ENCODE results near the gene CTDSPL. TPM values are rescaled to one million over a fixed set of nuclear protein-coding genes. Genes with fewer than 3 reads are reported as not detected.

CTDSPL gene
- total RNA-seq, 1 experiment from 2014 or later = 81.9 TPM

- intact Hi-C loops (cut with micrococcal nuclease; ENCODE audit: unreplicated experiment) = loop anchor here (2.0 kb wide), 1 partner anchor 111 kb away; no protein-coding TSS in a partner anchor
Observed at GRCh38 chr3:38005076-38006020, 143.7 kb downstream of the CTDSPL start.

DNA sequence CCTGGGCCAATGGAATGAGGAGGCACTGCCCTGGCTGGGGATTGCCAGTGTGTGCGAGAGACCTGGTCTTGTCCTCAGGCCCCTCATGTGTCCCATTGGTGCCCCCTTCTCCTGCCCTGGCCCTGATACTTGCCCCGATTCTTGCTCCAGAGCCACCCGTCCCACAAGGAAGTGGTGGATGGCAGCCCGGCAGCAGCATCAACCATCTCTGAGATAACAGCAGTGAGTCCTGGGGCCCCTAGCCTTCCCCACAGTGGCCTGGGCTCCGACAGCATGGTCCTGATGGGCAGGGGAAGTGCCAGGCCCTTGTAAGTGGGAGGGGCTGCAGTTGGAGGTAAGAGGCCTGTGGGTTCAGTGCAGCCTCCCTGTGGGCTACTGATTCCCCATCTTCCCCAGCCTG lies 144.4 kb downstream of the CTDSPL start:
- Mint-ChIP-seq H3K9me3 (ENCODE audit: low read depth, unreplicated experiment) (no peaks in the 10 kb centered on the region), H3K27me3 (ENCODE audit: unreplicated experiment) (no peaks in the 10 kb centered on the region), H3K27ac (ENCODE audit: unreplicated experiment) (no peak overlapping the region), H3K4me3 (ENCODE audit: low read depth, unreplicated experiment) (no peak overlapping the region), H3K4me1 (ENCODE audit: low read depth, unreplicated experiment) (peaks cover 30% of the 10 kb centered on the region), H3K36me3 (ENCODE audit: insufficient read depth, unreplicated experiment) (peaks cover 39% of the 10 kb centered on the region)
- TF ChIP-seq CTCF (IDR thresholded peaks at IDR 0.05; ENCODE audit: unreplicated experiment) = no peak
- CTCF ChIA-PET = no interaction called here
- no peak for DNase-seq
- BruUV-seq (replicated peaks) = no TSS peak
- intact Hi-C loops (cut with micrococcal nuclease; ENCODE audit: unreplicated experiment) = no loop called here

More at GRCh38 chr3:38005076-38006020, 143.7 kb downstream of the CTDSPL start:
- peak overlapping the region; percentile 54 for H3K4me3 Mint-ChIP-seq (ENCODE audit: low read depth, unreplicated experiment)
- peak; percentile 72 for DNase-seq
- TF ChIP-seq CTCF (IDR thresholded peaks at IDR 0.05; ENCODE audit: unreplicated experiment) = no peak
- H3K27ac Mint-ChIP-seq (ENCODE audit: unreplicated experiment) = peak overlapping the region; percentile 75
- no peaks in the 10 kb centered on the region for H3K27me3 Mint-ChIP-seq (ENCODE audit: unreplicated experiment)
- H3K4me1 Mint-ChIP-seq (ENCODE audit: low read depth, unreplicated experiment) = peaks cover 30% of the 10 kb centered on the region
- H3K36me3 Mint-ChIP-seq (ENCODE audit: insufficient read depth, unreplicated experiment) = peaks cover 39% of the 10 kb centered on the region
- no peaks in the 10 kb centered on the region for H3K9me3 Mint-ChIP-seq (ENCODE audit: low read depth, unreplicated experiment)
- BruUV-seq (replicated peaks) = no TSS peak
- CTCF ChIA-PET = interaction anchor here (1.0 to 1.2 kb wide), 2 partner anchors 9 to 31 kb away, joined by 6 to 7 read pairs; no protein-coding TSS in a partner anchor

GRCh38 chr3:38006445-38006995 lies 144.8 kb downstream of the CTDSPL start:
- H3K4me3 Mint-ChIP-seq (ENCODE audit: low read depth, unreplicated experiment) = no peak overlapping the region
- intact Hi-C loops (cut with micrococcal nuclease; ENCODE audit: unreplicated experiment) = no loop called here
- H3K36me3 Mint-ChIP-seq (ENCODE audit: insufficient read depth, unreplicated experiment) = peaks cover 39% of the 10 kb centered on the region
- no peaks in the 10 kb centered on the region for H3K27me3 Mint-ChIP-seq (ENCODE audit: unreplicated experiment)
- TF ChIP-seq CTCF (IDR thresholded peaks at IDR 0.05; ENCODE audit: unreplicated experiment) = no peak
- peaks cover 30% of the 10 kb centered on the region for H3K4me1 Mint-ChIP-seq (ENCODE audit: low read depth, unreplicated experiment)
- no peak for DNase-seq
- no peaks in the 10 kb centered on the region for H3K9me3 Mint-ChIP-seq (ENCODE audit: low read depth, unreplicated experiment)
- H3K27ac Mint-ChIP-seq (ENCODE audit: unreplicated experiment) = no peak overlapping the region
- CTCF ChIA-PET = no interaction called here
- BruUV-seq (replicated peaks) = TSS peak; percentile 15

- BruUV-seq (replicated peaks) = no TSS peak
- Mint-ChIP-seq H3K9me3 (ENCODE audit: low read depth, unreplicated experiment) (no peaks in the 10 kb centered on the region), H3K27ac (ENCODE audit: unreplicated experiment) (no peak overlapping the region), H3K27me3 (ENCODE audit: unreplicated experiment) (no peaks in the 10 kb centered on the region), H3K36me3 (ENCODE audit: insufficient read depth, unreplicated experiment) (peaks cover 35% of the 10 kb centered on the region), H3K4me1 (ENCODE audit: low read depth, unreplicated experiment) (peaks cover 30% of the 10 kb centered on the region), H3K4me3 (ENCODE audit: low read depth, unreplicated experiment) (no peak overlapping the region)
- no peak for TF ChIP-seq CTCF (IDR thresholded peaks at IDR 0.05; ENCODE audit: unreplicated experiment)
- intact Hi-C loops (cut with micrococcal nuclease; ENCODE audit: unreplicated experiment) = no loop called here
- CTCF ChIA-PET = no interaction called here
- no peak for DNase-seq
Observed at GRCh38 chr3:38007754-38008090, 146.0 kb downstream of the CTDSPL start.
